ENCODE measurements around the gene OSM. TPM values are rescaled to one million over a fixed set of nuclear protein-coding genes. Genes with fewer than 3 reads are reported as not detected.

Gene OSM
- polyA plus RNA-seq, 1 donor (not counting 4 experiments of a cell fraction or from before 2014, with no cell fraction given), result not detected

DNA sequence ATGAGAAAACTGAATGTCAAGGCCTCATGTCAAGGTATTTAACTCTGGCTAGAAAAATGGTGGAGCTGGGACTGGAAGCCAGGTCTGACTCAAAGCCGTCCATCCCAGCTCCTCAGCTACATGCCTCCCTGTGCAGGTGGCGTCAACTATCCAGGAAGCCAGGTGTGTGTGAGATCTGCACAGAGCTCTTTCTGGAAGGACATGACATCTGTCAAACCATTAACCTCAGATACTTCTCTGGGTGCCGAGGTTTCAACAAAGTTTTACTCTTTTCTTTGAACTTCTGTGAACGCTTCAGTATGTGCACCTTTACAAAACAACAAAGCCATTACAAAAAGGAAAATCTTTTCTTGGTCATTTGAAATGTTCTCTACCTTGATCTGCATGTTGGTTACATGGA is 29.7 kb upstream of the OSM start:
- Histone ChIP-seq H2AFZ (ENCODE audit: control insufficient read depth, low read length) (no peak overlapping the region), H3K9me3 (ENCODE audit: control insufficient read depth, low read depth, low read length) (no peaks in the 10 kb centered on the region), H3K27me3 (ENCODE audit: control insufficient read depth, extremely low read depth, insufficient read depth, low read length) (no peaks in the 10 kb centered on the region), H3K9me1 (ENCODE audit: control insufficient read depth, extremely low read depth, insufficient read depth, low read length) (no peaks in the 10 kb centered on the region), H3K27ac (ENCODE audit: control insufficient read depth, insufficient read depth, low read length) (no peak overlapping the region), H4K20me1 (ENCODE audit: control insufficient read depth, extremely low read depth, insufficient read depth, low read length) (peaks cover 4% of the 10 kb centered on the region), H3K9ac (ENCODE audit: control insufficient read depth, extremely low read depth, insufficient read depth, low read length) (no peak overlapping the region), H3K4me1 (ENCODE audit: control insufficient read depth, extremely low read depth, insufficient read depth, low read length) (peaks cover 20% of the 10 kb centered on the region), H3K4me3 (ENCODE audit: control insufficient read depth in 2 of 3, extremely low read depth in 1 of 3, insufficient read depth in 2 of 3, low read depth in 1 of 3, low read length in 3 of 3) (no peak overlapping the region), H3K79me2 (ENCODE audit: control insufficient read depth, insufficient read depth, low read length) (peaks cover 6% of the 10 kb centered on the region), H3K36me3 (ENCODE audit: control insufficient read depth in 2 of 2, extremely low read depth in 1 of 2, insufficient read depth in 2 of 2, low read length in 2 of 2) (peaks cover 52 to 56% of the 10 kb centered on the region in 2 experiments), H3K4me2 (ENCODE audit: control insufficient read depth, extremely low read depth, insufficient read depth, low read depth, low read length) (no peak overlapping the region)
- TF ChIP-seq, protein P1, sequence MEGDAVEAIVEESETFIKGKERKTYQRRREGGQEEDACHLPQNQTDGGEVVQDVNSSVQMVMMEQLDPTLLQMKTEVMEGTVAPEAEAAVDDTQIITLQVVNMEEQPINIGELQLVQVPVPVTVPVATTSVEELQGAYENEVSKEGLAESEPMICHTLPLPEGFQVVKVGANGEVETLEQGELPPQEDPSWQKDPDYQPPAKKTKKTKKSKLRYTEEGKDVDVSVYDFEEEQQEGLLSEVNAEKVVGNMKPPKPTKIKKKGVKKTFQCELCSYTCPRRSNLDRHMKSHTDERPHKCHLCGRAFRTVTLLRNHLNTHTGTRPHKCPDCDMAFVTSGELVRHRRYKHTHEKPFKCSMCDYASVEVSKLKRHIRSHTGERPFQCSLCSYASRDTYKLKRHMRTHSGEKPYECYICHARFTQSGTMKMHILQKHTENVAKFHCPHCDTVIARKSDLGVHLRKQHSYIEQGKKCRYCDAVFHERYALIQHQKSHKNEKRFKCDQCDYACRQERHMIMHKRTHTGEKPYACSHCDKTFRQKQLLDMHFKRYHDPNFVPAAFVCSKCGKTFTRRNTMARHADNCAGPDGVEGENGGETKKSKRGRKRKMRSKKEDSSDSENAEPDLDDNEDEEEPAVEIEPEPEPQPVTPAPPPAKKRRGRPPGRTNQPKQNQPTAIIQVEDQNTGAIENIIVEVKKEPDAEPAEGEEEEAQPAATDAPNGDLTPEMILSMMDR (optimal IDR thresholded peaks at IDR 0.05 in 1 of 3, IDR thresholded peaks at IDR 0.05 in 1 of 3, conservative IDR thresholded peaks at IDR 0.05 in 1 of 3; ENCODE audit: extremely low read depth in 1 of 3, insufficient read depth in 2 of 3, low read length in 3 of 3), result no peak
- TF ChIP-seq EZH2 (IDR thresholded peaks at IDR 0.05; ENCODE audit: low read length), result no peak
- dilution Hi-C loops (cut with MboI; ENCODE audit: extremely low pct_ligation_motif_present, low sequenced_read_pairs), result no loop called here
- FAIRE-seq (no peak), DNase-seq (ENCODE audit: low read depth, low spot score) (no peak)

DNA sequence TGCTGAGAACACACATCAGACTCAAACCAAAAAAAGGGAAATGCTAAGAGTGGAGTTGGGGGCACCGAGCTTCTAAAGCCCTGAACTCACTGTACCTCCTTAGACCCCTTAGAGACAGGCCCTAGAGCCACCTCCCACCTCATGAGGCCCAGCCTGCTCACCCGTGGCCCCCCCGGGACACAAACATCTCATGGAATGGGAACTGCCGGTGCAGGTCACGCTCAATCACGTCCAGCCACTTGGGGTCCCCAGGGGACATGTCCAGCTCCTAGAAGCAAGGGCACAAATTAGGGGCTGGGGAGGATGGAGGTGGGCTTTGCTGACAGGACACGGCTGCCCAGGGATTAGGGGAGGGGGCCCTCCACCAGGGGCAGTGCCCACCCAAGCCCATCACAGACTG is 28.9 kb upstream of the OSM start:
- H3K4me2 ChIP-seq (ENCODE audit: control insufficient read depth, extremely low read depth, insufficient read depth, low read depth, low read length), result no peak overlapping the region
- H4K20me1 ChIP-seq (ENCODE audit: control insufficient read depth, extremely low read depth, insufficient read depth, low read length), result peaks cover 4% of the 10 kb centered on the region
- dilution Hi-C loops (cut with MboI; ENCODE audit: extremely low pct_ligation_motif_present, low sequenced_read_pairs), result no loop called here
- DNase-seq (ENCODE audit: low read depth, low spot score), result no peak
- TF ChIP-seq, protein P1 (optimal IDR thresholded peaks at IDR 0.05 in 1 of 3, IDR thresholded peaks at IDR 0.05 in 1 of 3, conservative IDR thresholded peaks at IDR 0.05 in 1 of 3; ENCODE audit: extremely low read depth in 1 of 3, insufficient read depth in 2 of 3, low read length in 3 of 3), result no peak
- TF ChIP-seq EZH2 (IDR thresholded peaks at IDR 0.05; ENCODE audit: low read length), result no peak
- H3K27me3 ChIP-seq (ENCODE audit: control insufficient read depth, extremely low read depth, insufficient read depth, low read length), result no peaks in the 10 kb centered on the region
- peaks cover 25% of the 10 kb centered on the region for H3K4me1 ChIP-seq (ENCODE audit: control insufficient read depth, extremely low read depth, insufficient read depth, low read length)
- H3K9me3 ChIP-seq (ENCODE audit: control insufficient read depth, low read depth, low read length), result no peaks in the 10 kb centered on the region
- FAIRE-seq, result no peak
- peaks cover 47 to 49% of the 10 kb centered on the region in 2 experiments for H3K36me3 ChIP-seq (ENCODE audit: control insufficient read depth in 2 of 2, extremely low read depth in 1 of 2, insufficient read depth in 2 of 2, low read length in 2 of 2)
- no peak overlapping the region for H3K9ac ChIP-seq (ENCODE audit: control insufficient read depth, extremely low read depth, insufficient read depth, low read length)
- no peak overlapping the region for H3K27ac ChIP-seq (ENCODE audit: control insufficient read depth, insufficient read depth, low read length)
- H2AFZ ChIP-seq (ENCODE audit: control insufficient read depth, low read length), result no peak overlapping the region
- H3K4me3 ChIP-seq (ENCODE audit: control insufficient read depth in 2 of 3, extremely low read depth in 1 of 3, insufficient read depth in 2 of 3, low read depth in 1 of 3, low read length in 3 of 3), result no peak overlapping the region
- H3K9me1 ChIP-seq (ENCODE audit: control insufficient read depth, extremely low read depth, insufficient read depth, low read length), result no peaks in the 10 kb centered on the region
- peaks cover 1% of the 10 kb centered on the region for H3K79me2 ChIP-seq (ENCODE audit: control insufficient read depth, insufficient read depth, low read length)
